HFFc6 (cell line): ENCODE measurements around the gene SDF4. TPM values are rescaled to one million over a fixed set of nuclear protein-coding genes. Genes with fewer than 3 reads are reported as not detected.
A peak's percentile ranks its signal among the peaks of the same experiment; 100 is the strongest.

Experiments
- DNase-seq: peaks from one replicate; pipeline ENCODE4 v3.0.0-alpha.2; 2018
- H3K27ac Mint-ChIP-seq: 2 replicates; pipeline ENCODE4 v1.8.0; 2020; ENCODE audit warnings: mild to moderate bottlenecking, mixed read lengths
- H3K27me3 Mint-ChIP-seq: 2 replicates; pipeline ENCODE4 v1.8.0; 2021; ENCODE audit warnings: mild to moderate bottlenecking, moderate library complexity, mixed read lengths; ENCODE audit not compliant: insufficient read depth
- H3K36me3 Mint-ChIP-seq: 2 replicates; pipeline ENCODE4 v1.8.0; 2021; ENCODE audit warnings: low read depth, mixed read lengths
- H3K4me1 Mint-ChIP-seq: 2 replicates; pipeline ENCODE4 v1.8.0; 2020; ENCODE audit warnings: low read depth, mixed read lengths
- H3K4me3 Mint-ChIP-seq: 2 replicates; pipeline ENCODE4 v1.8.0; 2020; ENCODE audit warnings: mild to moderate bottlenecking, moderate library complexity, mixed read lengths
- H3K9me3 Mint-ChIP-seq: 2 replicates; pipeline ENCODE4 v1.8.0; 2020; ENCODE audit warnings: mild to moderate bottlenecking, mixed read lengths
- total RNA-seq, 6 experiments: library from RNA; stranded (reverse); fragmentation: NEBNext Ultra II Directional; extraction: Animal tissue kit (Norgen Biotek cat#: 25700); gene quantifications; 2 replicates in 1 of 6; 3 replicates in 5 of 6; pipeline ENCODE4 v1.2.3, GENCODE V29; 2021
- TF ChIP-seq, protein P1 (sequence below): fragments of 200-600 bp; sonication (generic); IDR thresholded peaks from 2 replicates; pipeline ENCODE4 v1.5.0; 2021; ENCODE audit warnings: antibody characterized with exemption, mild to moderate bottlenecking

Gene SDF4
- total RNA-seq, 6 experiments from 2014 or later: 182 to 231 (median 196) TPM

DNA sequence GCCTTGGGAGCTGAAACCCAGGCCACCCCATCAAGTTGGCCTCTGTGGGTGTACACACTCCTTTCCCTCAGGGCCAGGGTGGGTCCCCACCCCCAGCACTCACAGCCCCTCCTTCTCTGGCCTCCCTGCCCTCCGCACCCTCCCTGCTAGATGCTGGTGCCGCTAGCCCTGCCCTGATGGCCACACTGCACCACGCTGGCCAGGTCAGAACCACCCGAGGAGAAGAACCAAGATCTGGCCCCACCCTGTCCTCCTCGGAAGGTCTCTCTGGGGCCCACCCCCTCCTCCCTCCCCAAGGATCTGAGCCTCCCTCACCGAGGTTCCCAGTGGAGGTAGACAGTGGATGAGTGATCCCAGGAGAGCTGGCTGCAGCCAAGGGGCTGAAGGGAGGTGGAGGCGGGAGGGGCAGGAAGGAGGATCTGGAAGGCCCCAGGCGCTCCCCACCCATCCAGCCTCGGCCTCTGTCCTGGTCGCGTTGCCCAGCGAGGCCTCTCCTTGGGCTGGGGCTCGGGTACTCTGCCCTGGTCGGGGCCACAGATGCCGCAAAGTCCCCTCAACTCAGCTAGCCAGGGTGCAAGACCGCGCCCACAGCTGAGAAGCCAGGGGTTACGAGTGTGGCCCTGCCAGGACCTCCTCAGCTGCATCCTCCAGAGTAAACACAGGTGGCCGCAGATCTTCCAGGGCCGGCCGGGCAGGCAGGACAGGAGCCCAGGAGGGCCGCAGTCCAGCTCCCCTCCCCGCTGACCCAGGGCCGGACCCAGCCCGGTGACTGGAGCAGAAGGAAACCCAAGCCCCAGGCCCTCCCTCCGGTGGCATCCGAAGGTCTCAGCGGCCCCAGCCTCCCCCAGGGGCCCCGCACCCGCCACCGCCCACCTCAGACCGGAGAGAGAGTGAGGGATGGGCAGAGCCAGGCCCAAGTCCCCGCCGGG, 5.4 kb upstream of the SDF4 start:
- DNase-seq: no peak
- Mint-ChIP-seq H3K4me3 (no peak overlapping the region), H3K4me1 (peaks cover 16% of the 10 kb centered on the region), H3K36me3 (peaks cover 15% of the 10 kb centered on the region), H3K27me3 (peaks cover 6% of the 10 kb centered on the region), H3K9me3 (peaks cover 6% of the 10 kb centered on the region), H3K27ac (no peak overlapping the region)
- TF ChIP-seq, protein P1, sequence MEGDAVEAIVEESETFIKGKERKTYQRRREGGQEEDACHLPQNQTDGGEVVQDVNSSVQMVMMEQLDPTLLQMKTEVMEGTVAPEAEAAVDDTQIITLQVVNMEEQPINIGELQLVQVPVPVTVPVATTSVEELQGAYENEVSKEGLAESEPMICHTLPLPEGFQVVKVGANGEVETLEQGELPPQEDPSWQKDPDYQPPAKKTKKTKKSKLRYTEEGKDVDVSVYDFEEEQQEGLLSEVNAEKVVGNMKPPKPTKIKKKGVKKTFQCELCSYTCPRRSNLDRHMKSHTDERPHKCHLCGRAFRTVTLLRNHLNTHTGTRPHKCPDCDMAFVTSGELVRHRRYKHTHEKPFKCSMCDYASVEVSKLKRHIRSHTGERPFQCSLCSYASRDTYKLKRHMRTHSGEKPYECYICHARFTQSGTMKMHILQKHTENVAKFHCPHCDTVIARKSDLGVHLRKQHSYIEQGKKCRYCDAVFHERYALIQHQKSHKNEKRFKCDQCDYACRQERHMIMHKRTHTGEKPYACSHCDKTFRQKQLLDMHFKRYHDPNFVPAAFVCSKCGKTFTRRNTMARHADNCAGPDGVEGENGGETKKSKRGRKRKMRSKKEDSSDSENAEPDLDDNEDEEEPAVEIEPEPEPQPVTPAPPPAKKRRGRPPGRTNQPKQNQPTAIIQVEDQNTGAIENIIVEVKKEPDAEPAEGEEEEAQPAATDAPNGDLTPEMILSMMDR: no peak

DNA sequence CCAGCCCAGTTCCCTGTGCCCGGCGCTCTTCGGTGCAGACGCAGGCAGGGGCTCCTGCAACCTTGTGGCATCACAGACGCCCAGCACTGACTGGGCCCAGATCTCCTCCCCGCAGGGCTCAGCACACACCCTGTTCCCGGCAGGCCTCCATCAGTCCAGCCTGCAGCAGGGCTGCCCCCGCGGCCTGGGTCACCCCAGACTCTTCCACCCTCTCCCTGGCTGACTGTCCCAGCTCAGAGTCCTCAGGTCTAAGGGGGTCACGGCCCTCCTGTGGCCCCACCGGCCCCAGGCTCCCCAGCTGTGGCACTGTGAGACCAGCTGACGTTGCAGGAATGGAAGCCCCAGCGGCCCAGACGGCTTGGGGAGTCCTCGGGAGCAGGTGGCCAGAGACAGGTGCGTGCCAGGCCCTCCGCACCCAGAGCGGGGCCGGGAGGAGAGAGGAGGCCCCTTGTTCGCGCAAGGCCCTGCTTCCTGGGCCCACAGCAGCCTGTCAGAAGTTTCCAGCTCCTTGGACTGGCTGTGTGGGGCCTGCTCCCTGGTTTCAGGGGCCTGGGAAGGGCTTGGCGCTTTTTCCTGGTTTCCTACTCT, 4.5 kb upstream of the SDF4 start:
- no peak overlapping the region for H3K4me3 Mint-ChIP-seq
- TF ChIP-seq, protein P1: no peak
- H3K27me3 Mint-ChIP-seq: peaks cover 6% of the 10 kb centered on the region
- H3K4me1 Mint-ChIP-seq: peaks cover 16% of the 10 kb centered on the region
- H3K36me3 Mint-ChIP-seq: peaks cover 15% of the 10 kb centered on the region
- DNase-seq: no peak
- peaks cover 6% of the 10 kb centered on the region for H3K9me3 Mint-ChIP-seq
- H3K27ac Mint-ChIP-seq: no peak overlapping the region

DNA sequence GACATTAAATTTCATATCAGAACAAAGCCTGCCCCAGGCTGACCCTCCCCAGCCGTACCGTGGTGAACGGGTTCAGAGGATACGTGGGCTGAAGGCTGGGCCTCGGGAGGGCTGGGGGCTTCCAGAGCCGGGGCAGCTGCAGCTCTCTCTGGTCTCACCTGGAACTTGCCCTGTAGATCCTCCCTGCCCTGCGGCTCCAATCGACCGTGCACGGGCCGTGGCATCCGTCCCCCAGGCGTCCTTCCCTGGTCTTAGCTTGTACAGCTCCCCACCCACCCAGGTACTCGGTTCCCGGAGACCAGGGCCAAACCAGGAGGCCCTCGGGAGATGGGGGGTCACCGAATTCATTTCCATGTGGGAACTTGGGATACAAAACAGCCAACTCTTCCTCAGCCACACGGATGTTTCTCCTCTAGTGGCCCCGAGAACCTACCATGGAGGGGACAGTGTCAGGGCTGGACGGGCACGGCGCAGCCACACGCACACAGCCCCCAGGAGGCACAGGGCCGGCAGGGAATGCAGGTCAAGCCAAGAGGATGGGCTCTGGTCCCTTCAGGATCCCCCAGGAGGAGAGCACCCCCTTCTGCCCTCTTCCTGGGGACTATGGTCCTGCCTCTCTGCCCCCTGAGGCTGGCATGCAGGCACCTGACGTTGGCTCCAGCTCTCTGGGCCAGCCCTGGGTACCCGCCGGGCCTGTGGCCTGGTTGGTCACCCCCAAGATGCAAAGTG, 3.4 kb upstream of the SDF4 start:
- TF ChIP-seq, protein P1: no peak
- Mint-ChIP-seq H3K36me3 (peaks cover 21% of the 10 kb centered on the region), H3K4me3 (no peak overlapping the region), H3K9me3 (peaks cover 6% of the 10 kb centered on the region), H3K4me1 (peaks cover 23% of the 10 kb centered on the region), H3K27me3 (peaks cover 8% of the 10 kb centered on the region; the same call in 1 of the 2 replicates), H3K27ac (no peak overlapping the region)
- no peak for DNase-seq

DNA sequence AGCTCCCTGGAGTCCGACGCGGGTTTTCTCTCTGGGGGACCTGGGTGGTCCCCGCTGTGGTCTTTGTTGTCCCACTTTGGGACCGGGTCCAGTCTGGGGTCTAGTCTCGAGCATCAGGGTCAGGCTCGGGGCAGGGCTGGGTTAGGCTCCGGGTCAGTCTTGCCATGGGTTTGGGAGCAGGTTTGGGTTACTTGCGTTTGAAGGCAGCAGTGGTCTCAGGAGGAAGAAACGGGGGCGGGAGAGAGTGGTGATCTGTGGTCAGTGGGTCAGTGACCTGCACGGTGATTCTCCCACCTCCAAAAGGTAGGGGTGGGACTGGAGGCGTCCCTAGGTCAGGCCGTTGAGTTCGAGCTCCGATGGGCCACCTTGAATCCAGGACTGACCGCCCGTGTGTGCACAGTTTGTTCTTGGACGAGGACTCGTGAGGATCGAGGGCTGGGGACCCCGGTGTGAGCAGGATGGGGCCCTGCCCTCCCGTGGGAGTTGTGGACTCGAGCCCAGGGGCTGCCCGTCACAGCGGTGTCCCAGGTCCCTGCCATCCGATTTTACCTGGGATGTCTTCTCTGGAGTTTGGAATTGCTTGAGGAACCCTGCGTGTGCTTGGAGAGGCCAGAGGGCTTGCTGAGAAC, 2.5 kb upstream of the SDF4 start:
- TF ChIP-seq, protein P1: no peak
- peak overlapping the region; percentile 36 for H3K27ac Mint-ChIP-seq
- peaks cover 6% of the 10 kb centered on the region; the same call in 1 of the 2 replicates for H3K27me3 Mint-ChIP-seq

DNA sequence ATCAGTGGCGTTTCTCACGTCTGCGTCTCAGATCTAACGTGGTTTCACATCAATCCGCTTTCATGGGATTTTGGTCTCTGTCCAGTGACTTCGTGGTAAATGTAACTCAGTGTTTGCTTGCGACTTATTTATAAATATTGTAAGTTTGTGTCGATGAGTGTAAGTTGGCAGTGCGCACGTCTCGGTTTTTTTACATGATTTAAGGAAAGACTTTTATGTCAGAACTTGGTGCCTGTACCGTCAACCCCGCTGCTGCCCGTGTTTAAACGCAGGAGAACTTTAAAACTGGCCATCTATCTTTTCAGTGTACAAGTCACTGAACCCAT, 1.7 kb upstream of the SDF4 start:
- Mint-ChIP-seq H3K4me3 (peak overlapping the region; percentile 81), H3K27ac (peak overlapping the region; percentile 36; the same call in 1 of the 2 replicates), H3K36me3 (peaks cover 27% of the 10 kb centered on the region), H3K9me3 (peaks cover 6% of the 10 kb centered on the region), H3K27me3 (peaks cover 6% of the 10 kb centered on the region; the same call in 1 of the 2 replicates), H3K4me1 (peaks cover 30% of the 10 kb centered on the region)
- TF ChIP-seq, protein P1: no peak
- no peak for DNase-seq

More for the DNA sequence above, 2.5 kb upstream of the SDF4 start:
- Mint-ChIP-seq H3K36me3 (peaks cover 27% of the 10 kb centered on the region), H3K9me3 (peaks cover 6% of the 10 kb centered on the region), H3K4me1 (peaks cover 30% of the 10 kb centered on the region), H3K4me3 (peak overlapping the region; percentile 81)
- DNase-seq: no peak
